GM10248 (cell line): ENCODE results near the gene PRKG1.
A peak's percentile ranks its signal among the peaks of the same experiment; 100 is the strongest.

ENCODE experiments used
- CTCF ChIA-PET: fragments of 300-600 bp; sonication (Branson Sonifier 250); formaldehyde crosslinking; extraction: SDS; loops from one replicate; lab custom pipeline; 2021; ENCODE audit warnings: antibody characterized with exemption; lab: Yijun Ruan, JAX
- POLR2A ChIA-PET: fragments of 350-650 bp; sonication (Branson Sonifier 250); formaldehyde crosslinking; extraction: SDS; loops from one replicate; lab custom pipeline; 2020; ENCODE audit warnings: antibody characterized with exemption; lab: Yijun Ruan, JAX
- DNase-seq: peaks from one replicate; pipeline ENCODE4 v3.0.0; 2012; ENCODE audit errors: extremely low spot score
- TF ChIP-seq, protein P1 (sequence below): IDR thresholded peaks from 2 replicates; pipeline ENCODE4 v1.5.1; 2012; ENCODE audit warnings: mild to moderate bottlenecking, low read depth; ENCODE audit errors: extremely low read depth, missing control alignments, control extremely low read depth

PRKG1 gene

DNA sequence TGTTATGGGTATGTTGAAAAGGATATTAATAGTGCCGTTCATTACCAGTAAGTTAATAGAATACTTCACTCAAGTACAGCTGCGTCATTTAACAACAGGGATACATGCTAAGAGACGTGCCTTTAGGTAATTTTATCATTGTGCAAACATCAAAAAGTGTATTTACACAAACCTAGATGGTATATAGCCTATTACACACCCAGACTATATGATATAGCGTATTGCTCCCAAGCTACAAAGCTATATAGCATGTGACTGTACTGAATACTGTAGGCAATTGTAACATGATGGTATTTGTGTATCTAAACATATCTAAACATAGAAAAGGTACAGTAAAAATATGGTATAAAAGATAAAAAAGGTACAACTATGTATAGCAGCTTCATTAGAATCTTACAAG is 11.1 kb upstream of the PRKG1 start:
- ChIA-PET CTCF (interaction anchor here (0.9 to 2.4 kb wide), 5 partner anchors 8 to 1153 kb away, joined by 3 to 6 read pairs (median 4); no protein-coding TSS in a partner anchor), POLR2A (no interaction called here)
- no peak for DNase-seq
- TF ChIP-seq, protein P1, sequence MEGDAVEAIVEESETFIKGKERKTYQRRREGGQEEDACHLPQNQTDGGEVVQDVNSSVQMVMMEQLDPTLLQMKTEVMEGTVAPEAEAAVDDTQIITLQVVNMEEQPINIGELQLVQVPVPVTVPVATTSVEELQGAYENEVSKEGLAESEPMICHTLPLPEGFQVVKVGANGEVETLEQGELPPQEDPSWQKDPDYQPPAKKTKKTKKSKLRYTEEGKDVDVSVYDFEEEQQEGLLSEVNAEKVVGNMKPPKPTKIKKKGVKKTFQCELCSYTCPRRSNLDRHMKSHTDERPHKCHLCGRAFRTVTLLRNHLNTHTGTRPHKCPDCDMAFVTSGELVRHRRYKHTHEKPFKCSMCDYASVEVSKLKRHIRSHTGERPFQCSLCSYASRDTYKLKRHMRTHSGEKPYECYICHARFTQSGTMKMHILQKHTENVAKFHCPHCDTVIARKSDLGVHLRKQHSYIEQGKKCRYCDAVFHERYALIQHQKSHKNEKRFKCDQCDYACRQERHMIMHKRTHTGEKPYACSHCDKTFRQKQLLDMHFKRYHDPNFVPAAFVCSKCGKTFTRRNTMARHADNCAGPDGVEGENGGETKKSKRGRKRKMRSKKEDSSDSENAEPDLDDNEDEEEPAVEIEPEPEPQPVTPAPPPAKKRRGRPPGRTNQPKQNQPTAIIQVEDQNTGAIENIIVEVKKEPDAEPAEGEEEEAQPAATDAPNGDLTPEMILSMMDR, result no peak

DNA sequence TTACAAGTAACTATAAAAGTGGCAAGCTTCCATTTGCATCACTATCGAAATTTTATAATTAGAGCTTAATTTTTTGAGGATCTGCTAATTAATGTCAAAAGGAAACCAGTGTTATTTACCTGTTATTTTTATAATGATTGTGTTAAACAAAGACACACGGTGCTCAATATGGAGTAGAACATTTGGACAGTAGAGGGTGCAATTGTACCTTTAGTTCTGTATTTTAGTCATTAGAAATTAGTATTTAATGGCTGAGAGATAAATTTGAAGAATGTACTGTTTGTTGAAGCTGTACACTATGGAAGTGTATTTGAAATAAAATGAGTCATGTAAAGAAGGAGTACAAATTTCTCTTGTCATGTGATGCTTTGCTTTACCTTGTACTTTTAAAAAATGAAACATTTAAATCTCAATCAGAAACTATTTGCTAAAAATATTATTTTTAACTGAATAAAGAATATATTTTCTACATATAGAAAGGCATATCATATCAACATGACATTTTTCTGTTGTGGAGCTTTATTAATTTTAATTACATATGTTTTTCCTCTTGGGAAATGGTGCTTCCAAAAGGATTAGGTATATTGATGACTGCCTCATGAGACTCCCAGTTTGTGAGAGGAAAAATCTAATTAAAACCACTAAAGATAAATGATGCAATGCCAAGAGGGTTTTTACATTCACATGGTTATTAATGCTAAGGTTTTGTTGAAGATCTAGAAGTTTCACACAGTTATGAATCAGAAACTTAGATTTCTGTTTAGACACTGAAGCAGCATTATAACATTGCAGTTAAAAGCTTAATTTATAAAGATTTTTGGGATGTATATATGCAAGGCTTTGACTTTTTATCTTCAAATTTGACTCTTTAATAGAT is 10.4 kb upstream of the PRKG1 start:
- no peak for DNase-seq
- CTCF ChIA-PET, result interaction anchor here (1.1 to 2.4 kb wide), 5 partner anchors 9 to 1152 kb away, joined by 3 to 6 read pairs (median 4); no protein-coding TSS in a partner anchor
- TF ChIP-seq, protein P1, result peak; percentile 19
- POLR2A ChIA-PET, result no interaction called here

DNA sequence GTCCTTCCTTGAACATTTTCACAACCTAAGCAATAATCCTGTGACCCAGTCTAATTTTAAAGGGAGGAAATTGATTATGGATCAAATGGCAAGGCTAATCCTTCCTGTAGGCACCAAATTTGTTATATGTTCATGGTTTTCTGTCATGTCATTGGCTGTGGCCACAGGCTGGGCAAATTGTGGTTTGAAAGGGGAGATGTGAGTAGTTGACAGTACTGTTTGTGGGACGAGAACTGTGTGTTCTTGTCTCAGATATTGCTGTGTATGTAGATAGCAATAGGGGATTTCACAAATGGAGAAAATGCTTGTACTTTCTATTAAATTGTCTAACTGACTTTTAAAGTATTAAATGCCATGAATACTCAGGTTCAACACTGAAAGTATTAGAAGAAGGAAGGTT is 8.1 kb upstream of the PRKG1 start:
- DNase-seq, result no peak
- TF ChIP-seq, protein P1, result no peak
- POLR2A ChIA-PET, result no interaction called here
- CTCF ChIA-PET, result no interaction called here

DNA sequence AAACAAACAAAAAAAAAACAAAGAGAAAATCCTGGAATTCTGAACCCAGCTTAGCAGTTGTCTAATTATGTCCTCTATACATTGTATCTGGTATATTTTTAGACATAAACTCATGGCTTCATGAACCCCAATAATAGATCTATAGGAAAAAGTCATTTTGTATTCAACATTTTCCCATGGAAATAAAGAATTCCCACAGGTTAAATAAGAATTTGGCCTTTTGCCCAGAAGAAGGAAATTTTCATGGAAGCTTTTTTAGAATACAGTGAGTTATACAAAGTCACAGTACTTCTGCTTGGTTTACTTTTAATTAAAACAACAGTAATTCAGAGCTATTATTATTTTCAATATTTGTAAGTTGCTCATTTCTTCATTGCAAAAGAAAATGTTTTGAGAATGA is 2.1 kb upstream of the PRKG1 start:
- DNase-seq, result no peak
- POLR2A ChIA-PET, result no interaction called here
- TF ChIP-seq, protein P1, result no peak
- CTCF ChIA-PET, result interaction anchor here (0.8 kb wide), 1 partner anchor 13 kb away, joined by 3 read pairs; no protein-coding TSS in a partner anchor

DNA sequence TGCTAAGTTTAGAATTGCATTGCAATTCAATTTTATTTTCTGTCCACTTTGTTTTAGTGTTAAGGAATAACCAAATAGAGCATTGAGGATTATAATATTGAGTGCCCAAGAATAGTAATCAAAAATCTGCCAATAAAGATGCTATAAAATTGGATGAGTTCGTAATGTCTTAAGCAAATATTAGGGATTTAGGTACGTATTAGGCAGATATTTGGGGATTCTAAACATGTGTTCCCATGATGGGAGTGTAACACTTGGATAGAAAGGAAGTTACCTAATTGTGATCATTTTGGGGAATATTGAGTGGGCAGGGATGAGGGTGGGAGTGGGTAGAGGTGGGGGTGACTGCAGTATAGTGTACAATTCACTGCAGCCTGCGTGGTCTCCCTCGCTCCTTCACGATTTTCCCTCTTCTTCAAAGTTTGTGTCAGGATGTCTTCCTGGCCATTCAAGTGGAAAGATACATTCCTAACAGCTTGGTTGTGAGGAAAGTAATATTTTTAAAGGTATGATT is 1.3 kb upstream of the PRKG1 start:
- TF ChIP-seq, protein P1, result no peak
- ChIA-PET POLR2A (no interaction called here), CTCF (interaction anchor here (0.8 to 1.2 kb wide), 2 partner anchors 9 to 12 kb away, joined by 3 to 4 read pairs; no protein-coding TSS in a partner anchor)
- no peak for DNase-seq

GRCh38 chr10:51073453-51074237 is 642 bp upstream of the PRKG1 start:
- peak; percentile 23 for DNase-seq
- POLR2A ChIA-PET, result no interaction called here
- TF ChIP-seq, protein P1, result no peak

More at GRCh38 chr10:51073453-51074237, 642 bp upstream of the PRKG1 start:
- CTCF ChIA-PET, result interaction anchor here (1.0 to 1.2 kb wide), 2 partner anchors 10 kb away, joined by 3 to 4 read pairs; no protein-coding TSS in a partner anchor
